ENCODE data around the gene DCHS2. TPM values are rescaled to one million over a fixed set of nuclear protein-coding genes. Genes with fewer than 3 reads are reported as not detected.

Gene DCHS2
- polyA plus RNA-seq, 12 donors, result 5.2 to 17.4 (median 9.4) TPM; not detected in 1

GRCh38 chr4:154319736-154320135 is 171.9 kb downstream of the DCHS2 start:
- DNase-seq, result no peak

- DNase-seq, result no peak
Measured at GRCh38 chr4:154317201-154317999, 174.2 kb downstream of the DCHS2 start.

DNA sequence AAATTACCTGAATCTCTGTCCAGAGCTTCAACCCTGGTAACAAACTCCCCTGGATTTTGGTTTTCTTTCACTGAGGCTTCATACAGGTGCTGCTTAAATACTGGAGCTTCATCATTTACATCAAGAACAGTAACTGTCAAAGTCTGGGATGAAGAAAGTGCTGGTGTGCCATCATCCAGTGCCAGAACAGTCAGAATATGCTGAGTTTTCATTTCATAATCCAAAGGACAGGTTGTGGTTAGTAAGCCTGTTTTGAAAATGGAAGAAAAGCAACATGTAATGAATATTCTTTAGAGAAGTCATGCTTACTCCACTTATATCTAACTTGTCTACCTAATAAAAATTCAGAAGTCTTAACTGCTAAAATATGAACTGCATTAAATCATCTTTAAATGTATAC is 175.9 kb downstream of the DCHS2 start:
- no peak for DNase-seq

- DNase-seq, result peak; percentile 45
Measured at GRCh38 chr4:154314248-154314647, 177.4 kb downstream of the DCHS2 start.

DNA sequence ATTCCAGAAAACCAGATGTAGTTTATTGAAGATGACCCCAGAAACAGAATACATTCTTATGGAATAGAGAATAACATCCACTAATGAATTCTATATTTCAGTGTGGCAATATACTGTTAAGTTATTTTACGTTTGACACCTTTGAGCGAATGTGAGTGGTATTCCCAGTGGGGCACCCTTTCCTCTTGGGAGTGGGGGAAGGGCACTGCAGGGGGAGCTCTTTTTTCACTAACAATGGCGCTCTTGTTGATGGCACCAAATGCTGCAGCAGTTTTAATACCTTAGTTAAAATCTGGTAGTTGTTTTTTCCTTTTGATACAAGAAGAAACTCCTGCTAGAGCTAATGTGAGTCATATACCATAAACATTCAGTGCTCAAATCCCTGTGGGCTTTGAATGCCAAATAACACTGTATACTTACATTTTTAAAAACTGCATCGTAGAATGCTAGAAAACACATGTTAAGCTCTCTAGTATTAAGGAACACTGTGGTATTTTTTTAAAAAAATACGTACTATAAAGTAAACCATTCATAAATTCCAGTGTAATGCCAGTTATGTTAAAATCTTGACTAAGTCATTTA is 178.5 kb downstream of the DCHS2 start:
- DNase-seq, result no peak

DNA sequence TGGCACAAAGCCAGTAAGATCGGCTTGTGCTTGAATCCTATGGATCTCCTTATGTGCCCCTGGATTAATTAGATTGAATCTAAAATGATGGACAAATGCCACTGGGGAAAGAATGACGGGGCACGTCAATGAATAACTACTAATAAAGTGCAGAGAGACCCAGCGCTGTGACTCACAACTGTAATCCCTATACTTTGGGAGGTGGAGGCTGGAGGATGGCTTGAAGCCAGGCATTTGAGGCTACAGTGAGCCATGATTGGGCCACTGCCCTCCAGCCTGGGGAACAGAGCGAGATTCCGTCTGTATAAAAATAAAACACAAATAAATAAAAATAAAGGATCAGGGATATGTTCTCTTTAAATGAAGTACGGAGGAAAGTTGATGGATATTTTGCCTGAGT is 179.4 kb downstream of the DCHS2 start:
- DNase-seq, result no peak

GRCh38 chr4:154310578-154310977 is 181.0 kb downstream of the DCHS2 start:
- DNase-seq, result no peak

DNA sequence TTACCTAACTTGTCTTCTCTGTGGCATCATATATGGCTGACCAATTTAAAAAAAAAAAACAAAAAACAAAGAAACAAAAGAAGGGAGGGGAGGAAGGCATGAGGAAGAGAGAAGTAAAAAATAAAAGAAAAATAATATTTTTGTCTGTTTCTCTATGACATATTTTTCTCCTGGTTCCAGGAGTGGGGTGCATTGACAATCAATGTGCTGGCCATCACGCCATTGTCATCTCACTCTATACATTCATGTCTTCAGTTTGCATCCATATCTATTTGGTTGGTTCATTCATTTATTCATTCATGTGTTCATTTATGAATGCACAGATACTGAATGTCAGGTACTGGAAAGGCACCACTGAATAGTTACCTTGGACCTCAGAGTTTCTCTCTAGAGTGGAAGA is 183.4 kb downstream of the DCHS2 start:
- no peak for DNase-seq

DNA sequence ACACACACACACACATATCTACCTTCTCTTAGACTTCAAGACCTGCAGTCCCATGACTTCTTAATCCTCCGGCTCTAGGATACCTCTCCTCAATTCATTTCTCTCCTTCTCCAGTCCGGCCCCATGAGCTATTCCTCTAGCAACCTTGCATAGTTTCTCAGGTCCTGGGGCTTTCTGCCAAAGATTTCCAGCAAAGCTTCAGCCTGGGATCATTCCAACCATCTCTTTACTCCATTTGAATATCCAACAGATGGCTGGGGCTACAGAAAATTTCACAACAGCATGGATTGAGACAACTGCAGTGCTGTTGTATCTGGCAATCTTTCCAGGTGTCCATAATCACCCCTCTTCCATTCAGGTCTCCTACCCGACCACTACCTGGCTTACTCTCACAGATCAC is 184.1 kb downstream of the DCHS2 start:
- no peak for DNase-seq

- DNase-seq, result no peak
Measured at GRCh38 chr4:154305616-154306015, 186.0 kb downstream of the DCHS2 start.

- DNase-seq, result no peak
Measured at GRCh38 chr4:154304679-154305078, 186.9 kb downstream of the DCHS2 start.

GRCh38 chr4:154294652-154295350 is 196.8 kb downstream of the DCHS2 start:
- no peak for DNase-seq

DNA sequence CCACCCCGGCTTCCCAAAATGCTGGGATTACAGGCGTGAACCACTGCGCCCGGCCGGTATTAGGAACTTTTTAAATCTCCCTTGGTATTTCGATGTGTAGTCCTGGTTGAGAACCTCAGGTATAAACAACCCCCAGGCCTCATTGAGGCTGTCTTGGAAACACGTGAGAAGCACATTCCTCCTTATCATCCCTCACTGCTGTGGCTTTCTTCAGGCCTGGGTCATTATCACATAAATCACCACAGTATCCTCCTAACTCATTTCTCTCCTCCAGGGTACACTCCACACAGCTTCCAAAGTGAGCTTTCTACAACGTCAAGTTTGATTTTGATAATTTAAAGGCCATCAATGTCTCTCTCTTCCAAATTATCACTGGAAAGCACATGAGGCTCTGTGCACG is 198.2 kb downstream of the DCHS2 start:
- no peak for DNase-seq

- DNase-seq, result no peak
Measured at GRCh38 chr4:154292589-154292988, 199.0 kb downstream of the DCHS2 start.

GRCh38 chr4:154277172-154277571 is 214.4 kb downstream of the DCHS2 start:
- no peak for DNase-seq

DNA sequence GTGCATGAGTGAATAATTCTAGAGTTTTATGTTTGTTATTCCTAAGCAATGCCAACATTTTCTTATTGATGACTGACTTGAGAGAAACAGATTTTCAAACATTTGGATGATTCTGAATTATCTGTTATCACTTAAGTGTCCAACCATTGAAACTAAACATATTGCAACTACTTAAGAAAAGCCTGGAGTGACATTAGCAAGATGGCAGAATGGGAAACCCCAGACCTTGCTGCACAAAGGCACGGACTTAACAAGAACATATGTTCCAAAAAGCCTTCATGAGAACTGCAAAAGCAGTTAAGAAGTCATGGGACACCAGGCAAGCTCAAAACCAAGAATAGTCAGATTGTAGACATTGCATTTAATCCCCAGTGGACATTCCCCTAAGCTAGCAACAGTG is 215.1 kb downstream of the DCHS2 start:
- DNase-seq, result no peak

DNA sequence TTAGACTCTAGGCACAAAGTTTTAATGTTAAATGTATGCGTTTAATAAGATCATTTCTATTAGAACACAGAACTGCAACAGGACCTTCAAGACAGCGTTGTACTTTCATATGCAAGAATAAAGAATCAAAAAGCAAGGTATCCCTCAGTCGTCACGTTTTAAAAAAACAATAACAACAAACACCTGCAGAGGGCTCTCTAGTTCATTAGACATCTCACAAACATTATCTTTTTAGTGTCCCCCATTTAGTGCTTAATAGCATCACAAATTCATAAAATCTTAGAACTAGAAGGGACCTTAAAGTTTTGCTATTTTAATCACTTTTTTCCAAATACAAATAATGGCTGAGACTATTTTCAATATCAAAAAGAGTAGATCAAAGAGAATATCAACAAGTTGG is 236.6 kb downstream of the DCHS2 start:
- DNase-seq, result no peak

DNA sequence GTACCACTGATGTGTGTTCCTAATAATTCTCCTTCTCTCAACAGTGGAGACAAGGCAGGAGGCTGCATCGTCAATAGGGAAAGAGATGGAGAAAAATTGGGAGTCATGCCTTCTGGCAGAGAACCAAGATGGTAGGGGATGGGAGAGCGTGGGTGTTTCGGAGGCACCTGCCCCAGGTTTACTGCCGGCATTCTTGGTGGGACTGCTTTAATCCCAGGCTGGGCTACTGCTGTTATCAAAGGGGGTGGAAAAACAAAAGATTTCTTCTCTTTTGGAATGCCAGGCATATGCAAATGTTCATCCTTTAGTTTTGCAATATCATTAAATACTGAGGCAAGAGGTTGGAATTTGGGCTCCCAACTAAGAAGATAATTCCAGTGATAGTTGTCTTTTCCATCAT is 257.0 kb downstream of the DCHS2 start:
- DNase-seq, result no peak

- DNase-seq, result peak; percentile 28
Measured at GRCh38 chr4:154231806-154232478, 259.7 kb downstream of the DCHS2 start.

GRCh38 chr4:154230723-154231122 is 260.9 kb downstream of the DCHS2 start:
- DNase-seq, result no peak

- DNase-seq, result no peak
Measured at GRCh38 chr4:154230091-154230490, 261.5 kb downstream of the DCHS2 start.

DNA sequence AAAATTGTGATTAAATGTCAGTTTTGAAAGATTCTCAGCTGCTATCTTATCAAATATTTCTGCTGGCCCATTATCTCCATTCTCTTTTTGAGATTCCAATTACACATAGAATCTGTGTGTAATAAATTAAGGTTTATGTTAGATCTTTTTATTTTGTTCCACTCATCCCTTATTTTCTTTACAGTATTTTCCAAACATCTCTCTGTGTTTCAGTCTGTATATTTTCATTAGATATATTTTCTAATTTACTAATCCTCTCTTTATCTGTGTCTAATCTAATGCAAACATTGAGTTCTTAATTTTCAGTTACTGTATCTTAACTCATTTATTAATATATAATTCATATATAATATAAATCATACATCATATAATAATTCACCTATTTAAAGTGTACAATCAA is 268.7 kb downstream of the DCHS2 start:
- DNase-seq, result no peak

DNA sequence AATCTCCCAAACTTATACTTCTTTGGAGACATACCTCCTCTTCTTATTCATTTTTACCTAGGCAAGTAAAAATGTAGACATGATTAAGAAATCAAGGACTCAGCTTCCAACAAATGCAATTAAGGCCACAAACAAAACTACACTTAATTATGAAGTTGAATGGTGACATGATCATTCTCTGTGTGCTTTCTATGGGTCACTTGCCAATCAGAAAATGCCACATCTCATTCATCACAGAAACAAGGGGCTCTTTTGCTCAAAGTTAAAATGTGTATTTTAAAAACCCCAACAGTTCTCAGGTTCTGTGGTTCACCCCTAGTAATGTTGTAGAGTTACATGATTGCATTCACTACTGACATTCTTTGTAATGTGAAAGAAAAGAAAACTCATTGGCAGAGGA is 273.5 kb downstream of the DCHS2 start:
- DNase-seq, result no peak
